GM21526 (cell line): ENCODE measurements around the gene SART3.

Source experiments
- ATAC-seq: cut with Tn5 transposase; IDR thresholded peaks from one replicate; pipeline ENCODE4 v1.9.1; 2021; ENCODE audit warnings: moderate library complexity; ENCODE audit not compliant: unreplicated experiment, low FRiP score

SART3 gene

DNA sequence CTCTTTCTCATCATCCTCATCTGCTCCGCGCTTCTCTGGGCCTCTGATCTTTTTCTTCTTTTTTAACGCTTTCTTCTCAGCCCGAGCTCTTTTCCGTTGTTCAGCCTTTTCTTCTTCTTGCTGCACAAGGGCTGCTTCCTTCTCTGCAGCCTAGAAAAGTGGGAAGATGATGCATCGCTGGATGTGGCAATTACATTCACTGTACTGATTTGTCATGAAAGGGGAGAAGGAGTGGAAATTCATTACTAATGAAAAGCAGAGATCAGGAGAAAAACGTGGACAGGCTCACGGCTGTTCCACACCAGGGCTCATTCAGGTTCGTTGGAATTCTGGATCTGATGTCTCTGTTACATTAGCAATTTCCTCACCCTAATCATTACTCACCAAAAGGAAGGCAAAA lies 30.8 kb downstream of the SART3 start:
- no peak for ATAC-seq

DNA sequence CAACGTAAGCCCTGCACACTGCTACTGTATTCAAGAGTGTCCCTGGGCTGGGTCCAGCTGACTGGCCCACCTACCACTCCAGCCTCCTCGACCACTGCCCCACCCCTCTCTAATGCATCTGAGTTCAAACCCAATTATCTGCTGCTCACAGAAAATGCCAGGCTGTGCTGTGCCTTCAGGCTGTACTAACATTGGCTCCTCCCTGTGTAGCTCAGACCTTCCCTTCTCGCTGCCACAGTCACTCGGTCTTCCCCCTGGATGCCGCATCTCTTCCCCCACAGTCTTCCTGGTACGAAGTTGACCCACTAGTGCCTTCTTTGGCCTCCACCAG lies 33.8 kb downstream of the SART3 start:
- ATAC-seq: no peak

DNA sequence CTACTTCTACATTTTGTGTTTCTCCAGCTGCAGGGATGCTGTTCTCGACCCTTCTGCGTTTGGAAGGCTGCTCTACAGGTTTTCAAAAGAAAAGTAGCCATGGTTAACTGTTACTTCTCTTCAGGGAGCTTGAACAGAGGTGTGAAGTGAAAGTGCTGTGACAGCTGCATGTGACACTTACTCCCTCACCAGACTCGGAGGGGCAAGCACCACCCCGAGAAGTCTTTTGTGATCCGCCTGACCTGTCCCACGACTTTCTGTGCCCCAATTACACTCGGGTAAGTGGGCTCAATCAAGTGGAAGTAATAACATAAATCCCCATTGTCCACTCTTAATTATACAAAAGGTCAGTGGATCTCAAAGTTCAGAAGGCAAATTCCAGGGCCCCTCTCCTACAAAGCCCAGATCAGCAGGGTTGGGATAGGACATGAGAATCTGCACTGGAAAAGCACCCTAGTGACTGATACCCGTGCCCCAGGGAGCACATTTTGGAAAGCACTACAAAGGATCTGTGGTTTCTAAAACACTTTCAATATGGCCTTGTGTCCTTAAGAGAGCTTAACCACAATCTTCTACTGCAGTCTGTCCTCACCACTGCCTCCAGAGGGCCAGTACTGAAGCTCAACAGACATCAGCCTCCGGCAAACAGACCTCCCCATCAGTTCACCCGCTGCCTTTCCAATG lies 34.3 kb downstream of the SART3 start:
- no peak for ATAC-seq

DNA sequence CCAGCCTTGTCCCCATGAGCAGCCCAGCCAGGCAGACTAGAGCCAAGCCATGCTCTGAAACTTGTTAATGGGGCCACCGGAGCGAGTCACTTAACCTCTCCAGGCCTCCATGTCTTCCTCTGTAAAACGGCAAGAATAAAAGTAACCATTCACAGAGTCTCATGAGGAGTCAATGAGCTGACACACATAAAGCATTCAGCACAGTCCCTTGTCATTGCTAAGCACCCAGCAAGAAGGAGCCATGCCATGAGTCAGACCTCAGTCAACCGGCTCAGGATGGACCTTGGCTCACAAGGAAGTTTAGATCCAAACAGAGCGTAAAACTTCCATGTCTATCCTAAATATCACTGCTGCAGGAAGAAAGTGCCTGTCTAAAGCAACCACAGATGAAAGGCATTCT lies 35.3 kb downstream of the SART3 start:
- no peak for ATAC-seq

DNA sequence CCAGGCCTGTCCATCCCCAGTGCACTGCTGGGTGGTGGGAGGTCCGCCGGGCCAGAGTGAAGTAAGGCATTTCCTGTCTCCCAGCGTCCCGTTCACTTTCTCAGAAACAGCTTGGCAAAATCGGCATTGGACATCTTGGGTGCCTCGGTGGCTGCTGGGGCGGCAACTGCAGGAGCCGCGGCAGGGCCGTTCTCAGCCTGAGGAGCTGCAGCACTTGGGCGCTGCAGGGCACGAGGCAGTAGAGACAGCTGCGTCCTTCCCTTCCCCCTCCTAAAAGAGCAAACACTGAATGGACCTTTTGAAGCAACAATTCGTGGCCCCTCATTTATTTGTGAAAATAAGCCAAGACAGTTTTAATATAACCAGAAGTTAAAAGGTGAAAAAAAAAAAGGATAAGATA lies 37.6 kb downstream of the SART3 start:
- ATAC-seq: no peak

DNA sequence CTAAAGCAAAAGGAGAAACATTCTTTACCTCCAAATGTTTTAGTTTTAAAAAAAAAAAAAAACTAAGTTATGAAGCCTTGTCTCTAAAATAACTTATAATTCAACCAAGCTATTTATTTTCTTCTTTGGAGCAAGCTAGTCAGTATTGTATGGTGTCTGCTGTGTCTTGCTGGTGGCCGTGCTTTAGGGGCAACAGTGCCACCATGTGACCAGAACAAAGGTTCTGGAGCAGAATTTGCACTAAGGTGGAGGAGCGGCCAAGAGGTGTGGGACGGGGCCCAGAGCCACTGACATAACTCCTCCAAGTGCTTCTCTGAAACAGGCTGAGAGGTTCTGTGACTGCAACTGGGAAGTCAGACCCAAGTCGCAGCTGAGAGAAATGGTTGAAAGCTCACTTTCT lies 41.4 kb downstream of the SART3 start:
- no peak for ATAC-seq

DNA sequence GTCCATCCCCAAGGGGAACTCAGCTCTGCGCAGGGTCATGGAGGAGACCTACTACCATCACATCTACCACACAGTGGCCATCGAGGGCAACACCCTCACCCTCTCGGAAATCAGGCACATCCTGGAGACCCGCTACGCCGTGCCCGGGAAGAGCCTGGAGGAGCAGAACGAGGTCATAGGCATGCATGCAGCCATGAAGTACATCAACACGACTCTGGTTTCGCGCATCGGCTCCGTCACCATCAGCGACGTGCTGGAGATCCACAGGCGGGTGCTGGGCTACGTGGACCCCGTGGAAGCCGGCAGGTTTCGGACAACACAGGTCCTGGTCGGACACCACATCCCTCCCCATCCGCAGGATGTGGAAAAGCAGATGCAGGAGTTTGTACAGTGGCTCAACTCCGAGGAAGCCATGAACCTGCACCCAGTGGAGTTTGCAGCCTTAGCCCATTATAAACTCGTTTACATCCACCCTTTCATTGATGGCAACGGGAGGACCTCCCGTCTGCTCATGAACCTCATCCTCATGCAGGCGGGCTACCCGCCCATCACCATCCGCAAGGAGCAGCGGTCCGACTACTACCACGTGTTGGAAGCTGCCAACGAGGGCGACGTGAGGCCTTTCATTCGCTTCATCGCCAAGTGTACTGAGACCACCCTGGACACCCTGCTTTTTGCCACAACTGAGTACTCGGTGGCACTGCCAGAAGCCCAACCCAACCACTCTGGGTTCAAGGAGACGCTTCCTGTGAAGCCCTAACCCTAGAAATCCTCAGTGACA lies 42.1 kb downstream of the SART3 start:
- no peak for ATAC-seq

DNA sequence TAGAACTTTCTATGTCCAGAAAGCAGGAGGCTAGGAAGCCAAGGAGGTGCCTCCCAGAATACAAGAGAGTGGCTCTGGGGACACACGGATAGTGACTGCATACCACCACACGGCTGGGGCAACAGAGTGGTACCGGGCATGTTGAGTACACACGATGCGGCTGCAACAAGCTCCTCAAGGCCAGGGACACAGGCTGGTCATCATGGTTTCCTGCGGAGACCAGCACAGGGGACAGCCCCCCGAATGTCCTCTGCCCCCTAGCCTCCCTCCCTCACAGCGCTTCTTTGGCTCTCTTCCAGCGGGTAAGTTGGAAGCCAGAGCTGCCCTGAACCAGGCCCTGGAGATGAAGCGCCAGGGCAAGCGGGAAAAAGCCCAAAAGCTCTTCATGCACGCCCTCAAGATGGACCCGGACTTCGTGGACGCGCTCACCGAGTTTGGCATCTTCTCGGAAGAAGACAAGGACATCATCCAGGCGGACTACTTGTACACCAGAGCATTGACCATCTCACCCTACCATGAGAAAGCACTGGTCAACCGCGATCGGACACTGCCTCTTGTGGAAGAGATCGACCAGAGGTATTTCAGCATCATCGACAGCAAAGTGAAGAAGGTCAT lies 42.8 kb downstream of the SART3 start:
- ATAC-seq: no peak

DNA sequence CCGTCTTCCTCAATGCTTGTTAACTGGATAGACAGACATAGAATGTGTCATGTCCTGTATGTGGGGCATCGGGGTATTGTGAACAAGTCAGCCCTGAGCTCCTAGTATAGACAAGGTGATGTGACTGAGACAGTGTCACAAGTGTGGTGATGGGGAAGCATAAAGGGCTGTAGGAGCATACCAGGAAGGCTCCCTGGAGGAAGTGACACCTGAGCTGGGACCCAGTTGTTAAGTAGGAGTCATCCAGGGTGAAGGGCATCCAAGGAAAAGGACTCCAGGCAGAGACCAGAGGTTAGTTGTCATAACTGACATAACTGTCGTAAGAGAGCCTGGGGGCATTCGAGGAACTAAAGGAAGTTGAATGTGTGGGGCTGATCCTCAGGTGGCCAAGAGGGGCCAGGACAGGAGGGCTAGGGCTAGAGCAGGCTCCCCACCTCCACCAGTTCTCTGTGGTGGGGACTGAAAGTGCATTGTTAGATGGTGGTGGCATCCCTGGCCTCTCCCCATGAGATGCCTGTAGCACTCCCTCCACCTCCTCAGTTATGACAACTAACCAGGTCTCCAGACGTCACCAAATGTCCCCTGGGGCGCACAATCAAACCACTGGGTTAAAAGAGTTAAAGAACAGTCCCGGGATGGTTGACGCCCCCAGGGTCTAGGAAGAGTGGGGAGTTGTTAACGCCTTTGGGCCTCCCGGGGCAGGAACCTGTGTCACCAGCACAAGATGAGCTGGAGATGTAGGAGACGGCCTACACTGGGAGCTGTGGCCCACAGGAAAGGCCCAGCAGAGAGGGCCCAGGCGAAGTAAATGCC lies 43.5 kb downstream of the SART3 start:
- no peak for ATAC-seq

DNA sequence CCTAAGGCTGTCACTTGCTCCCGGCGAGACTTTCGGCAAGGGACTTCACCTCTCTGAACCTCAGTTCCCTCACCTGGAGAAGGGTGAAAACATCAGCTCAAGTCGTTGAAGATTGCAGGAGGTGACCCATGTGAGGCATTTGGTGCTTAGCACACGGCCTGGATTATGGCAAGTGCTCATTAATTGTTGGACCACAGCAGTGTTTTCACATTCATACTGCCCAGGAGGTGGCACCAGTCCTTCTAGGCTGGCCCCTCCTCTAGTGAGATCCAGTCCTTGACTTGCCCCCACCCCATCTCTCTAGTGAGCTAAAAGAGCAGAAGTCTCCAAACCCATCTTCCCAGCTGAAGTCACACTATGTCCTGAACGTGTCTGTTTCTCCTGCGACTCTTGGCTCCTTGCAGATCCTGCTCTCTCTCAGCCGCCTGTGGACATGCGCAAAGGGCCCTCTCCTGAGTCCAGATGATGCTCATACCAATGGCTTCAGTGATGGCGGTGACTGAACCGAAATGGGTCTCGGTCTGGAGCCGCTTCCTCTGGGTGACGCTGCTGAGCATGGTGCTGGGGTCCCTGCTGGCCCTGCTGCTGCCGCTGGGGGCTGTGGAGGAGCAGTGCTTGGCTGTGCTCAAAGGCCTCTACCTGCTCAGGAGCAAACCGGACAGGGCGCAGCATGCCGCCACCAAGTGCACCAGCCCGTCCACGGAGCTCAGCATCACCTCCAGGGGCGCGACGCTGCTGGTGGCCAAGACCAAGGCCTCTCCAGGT lies 44.3 kb downstream of the SART3 start:
- ATAC-seq: no peak

DNA sequence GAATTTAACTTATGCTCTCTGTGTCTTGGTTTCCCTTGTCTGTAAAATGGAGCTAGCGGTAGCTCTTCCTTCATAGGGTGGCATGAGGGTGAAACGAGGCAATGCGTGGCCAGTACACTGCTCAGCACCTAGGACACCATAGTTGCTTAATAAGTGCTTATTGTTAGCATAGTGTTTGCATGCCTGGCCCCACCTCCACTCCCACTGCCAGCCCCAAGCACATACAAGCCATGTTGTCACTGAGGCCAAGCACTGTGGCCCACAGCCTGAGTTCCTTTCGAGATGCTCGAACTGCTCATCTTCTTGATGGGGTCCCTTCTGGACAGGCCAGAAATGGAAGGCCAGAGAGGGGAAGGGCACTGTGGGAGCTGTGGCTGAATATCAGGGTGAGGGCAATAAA lies 45.1 kb downstream of the SART3 start:
- ATAC-seq: no peak

DNA sequence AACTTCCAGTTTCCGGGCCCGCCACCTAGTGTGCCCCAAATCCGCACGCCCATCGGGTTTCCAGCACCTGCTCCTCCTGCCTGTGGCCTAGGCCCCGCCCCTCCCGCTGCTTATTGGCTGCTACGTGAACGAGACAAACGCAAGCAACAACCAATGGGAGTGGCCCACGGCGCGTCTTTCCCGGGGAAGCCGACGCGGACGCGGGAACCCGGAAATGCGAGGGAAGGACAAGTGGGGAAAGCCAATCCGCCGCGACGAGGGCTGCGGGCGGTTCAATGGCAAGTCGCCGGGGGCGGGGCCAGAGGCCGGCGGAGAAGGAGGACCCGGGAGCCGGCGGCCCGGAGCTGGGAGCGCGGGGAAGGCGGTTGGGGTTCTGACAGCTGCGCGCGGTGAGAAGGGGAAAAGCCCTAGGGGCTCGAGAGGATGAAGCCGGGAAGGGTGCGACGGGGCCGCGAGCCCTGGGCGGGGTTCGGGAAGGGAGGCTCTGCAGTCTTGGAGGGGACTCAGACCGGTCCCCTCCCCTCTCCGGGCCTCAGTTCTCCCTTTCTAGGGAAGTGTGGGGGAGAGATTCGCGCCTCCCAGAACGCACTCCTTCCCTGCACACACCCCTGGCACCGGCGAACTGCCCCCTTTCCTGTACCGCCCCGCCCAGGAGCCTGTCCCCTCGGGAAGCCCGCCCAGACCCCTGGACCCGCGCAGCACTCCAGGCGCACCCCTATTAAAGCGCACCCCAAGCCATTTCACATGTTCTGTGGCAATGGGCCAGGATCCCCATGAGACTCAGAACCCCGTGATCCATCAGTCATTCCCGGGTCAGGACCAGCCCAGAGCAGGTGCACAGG lies 45.8 kb downstream of the SART3 start, which contains the start of gene FICD:
TSS of gene FICD (plus strand) at position 305 of the 842 bp plus-strand sequence. CDS start 1,696 bp downstream, outside the sequence.
- peak; percentile 76 for ATAC-seq

DNA sequence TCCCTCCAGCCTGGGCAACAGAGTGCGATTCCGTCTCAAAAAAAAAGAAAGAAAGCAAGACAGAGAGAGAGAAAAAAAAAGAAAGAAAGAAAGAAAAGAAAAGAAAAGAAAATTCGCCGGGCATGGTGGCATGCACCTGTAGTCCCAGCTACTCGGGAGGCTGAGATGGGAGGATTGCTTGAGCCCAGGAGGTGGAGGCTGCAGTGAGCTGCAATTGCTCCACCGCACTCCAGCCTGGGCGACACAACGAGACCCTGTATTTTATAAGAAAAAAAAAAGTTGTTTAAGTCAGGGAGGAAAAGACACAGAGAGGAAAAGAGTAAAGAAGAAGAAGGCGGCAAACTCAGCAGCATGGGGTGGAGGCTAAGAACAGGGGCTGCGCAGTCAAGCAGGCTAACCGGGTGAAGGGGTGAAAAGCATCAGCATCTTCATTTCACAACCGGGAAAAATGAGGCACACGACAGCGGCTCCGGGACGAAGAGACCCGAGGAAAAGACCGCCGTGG lies 46.5 kb downstream of the SART3 start:
- ATAC-seq: no peak

DNA sequence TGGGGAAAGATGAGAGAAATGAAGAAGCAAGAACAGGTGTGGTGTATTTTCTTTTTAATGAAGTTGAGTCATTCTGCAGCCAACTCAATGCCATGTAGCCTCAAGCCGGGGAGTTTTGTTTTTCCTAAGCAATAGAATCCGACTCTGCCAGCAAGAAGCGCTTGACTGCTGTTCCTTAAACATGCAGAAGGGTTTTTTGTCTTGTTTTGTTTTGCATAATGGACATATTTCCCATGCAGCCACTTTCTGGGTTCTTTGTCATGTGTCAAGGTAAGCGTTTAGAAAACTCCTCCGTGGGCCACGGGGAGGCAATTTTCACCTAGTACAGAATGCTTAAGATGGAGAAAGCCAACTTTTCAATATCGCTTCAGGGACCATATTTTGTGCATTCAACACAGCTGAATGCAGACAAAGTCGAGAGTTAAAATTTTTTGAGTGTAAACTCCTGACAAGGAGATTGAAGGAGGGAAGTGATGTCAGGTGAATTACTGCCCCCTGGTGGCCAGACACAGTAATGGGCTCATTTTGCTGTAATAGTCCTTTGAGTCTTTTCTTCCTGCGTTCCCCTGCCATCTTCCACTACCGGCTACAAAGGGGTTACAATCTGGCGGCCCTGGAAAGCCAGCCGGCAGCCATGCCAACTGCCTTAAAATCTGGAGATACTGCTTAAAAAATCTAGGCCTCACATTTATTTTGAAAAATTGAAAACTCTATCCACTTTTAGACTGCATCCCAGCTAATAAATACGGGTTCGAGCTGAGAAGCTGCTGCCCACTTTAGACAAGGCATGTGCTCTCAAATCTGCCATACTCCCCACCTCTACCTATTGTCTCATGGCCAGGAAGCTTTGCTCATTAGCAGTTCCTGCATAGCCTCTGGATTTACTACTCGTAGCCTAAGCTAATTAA lies 49.1 kb downstream of the SART3 start:
- ATAC-seq: no peak

DNA sequence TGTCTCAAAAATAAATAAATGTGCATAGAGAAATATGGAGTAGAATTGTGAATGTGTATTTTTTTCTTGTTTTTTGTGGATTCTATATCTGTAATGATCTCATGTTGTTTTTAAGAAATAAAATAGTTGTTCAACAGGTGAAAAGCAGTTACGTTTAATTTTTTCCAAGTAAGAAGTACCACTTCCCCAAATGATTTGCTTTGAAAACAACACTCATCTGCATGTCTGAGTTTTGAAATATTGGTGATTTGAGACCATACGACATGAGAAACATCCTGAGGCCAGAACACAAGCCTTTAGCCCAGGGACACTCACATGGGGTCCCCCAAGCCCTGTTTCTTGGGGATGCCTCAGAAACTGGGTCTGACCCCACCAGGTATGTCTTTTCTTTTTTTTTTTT lies 50.1 kb downstream of the SART3 start:
- ATAC-seq: no peak

DNA sequence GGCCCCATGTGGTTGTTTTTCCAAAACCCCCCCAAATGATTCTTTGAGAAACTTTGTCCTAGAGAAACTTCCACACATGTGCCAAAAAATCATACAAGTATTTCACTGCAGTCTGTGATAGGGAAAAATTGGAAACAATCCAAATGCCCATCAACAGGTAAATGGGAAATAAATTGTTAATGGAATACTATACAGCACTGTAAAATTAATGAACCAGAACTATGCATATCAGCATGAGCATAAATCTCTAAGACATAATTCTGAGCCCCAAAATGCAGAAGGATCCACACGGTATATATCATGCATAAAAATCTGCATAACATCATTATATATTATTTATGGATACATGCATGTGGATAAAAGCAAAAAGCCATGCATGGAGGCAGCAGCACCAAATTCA lies 51.2 kb downstream of the SART3 start:
- no peak for ATAC-seq

DNA sequence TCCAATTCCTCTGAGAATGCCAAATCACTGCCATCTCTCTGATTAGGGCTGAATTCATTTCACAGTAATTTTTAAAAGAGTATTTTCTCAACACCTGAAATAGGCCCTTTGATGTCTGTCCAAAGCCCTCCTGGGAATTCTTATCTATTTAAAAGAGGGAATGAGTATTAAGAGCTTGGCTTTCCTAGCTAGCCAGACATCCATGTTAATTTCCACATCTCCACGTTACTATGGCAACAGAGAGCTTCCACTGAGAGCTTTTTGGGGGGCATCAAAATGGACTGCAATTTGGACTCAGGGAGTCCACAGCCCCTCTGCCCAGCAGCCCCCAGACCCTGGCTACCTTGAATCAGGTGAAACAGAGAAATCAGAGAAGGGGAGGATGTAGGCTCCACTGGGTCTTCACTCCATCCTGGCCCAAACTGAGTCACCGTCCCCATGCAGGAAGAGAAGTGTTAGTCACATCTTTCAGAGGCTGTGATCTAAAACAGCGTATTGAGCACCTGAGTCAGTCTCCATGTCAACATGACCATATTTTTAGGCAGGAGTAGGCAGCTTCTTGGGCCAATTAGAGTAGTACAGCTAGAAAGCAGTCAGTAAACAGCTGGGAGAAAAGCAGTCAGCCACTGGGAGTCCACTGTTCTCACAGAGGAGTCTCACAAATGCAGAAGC lies 52.9 kb downstream of the SART3 start:
- no peak for ATAC-seq

DNA sequence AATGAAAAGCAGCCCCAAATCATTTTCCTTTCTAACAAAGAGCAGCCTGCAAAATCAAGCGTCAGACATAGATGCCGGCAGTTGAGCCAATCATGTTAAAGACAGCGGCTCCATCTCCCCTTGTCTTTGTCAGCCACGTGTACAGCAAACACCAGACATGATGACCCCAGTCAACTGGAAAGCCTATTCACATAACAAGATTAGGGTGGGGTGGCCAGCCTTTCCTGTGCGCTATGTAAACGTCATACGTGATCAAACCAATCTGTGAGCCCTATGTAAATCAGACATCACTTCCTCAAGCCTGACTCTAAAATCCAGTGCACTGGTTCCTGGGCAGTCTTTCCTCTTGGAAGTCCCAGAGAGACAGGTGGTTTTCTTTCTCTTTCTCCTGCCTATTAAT lies 55.8 kb downstream of the SART3 start:
- ATAC-seq: no peak
